Lung (tissue), 12 donors: ENCODE measurements around the gene GYS1. TPM values are rescaled to one million over a fixed set of nuclear protein-coding genes. Genes with fewer than 3 reads are reported as not detected.

Experiments
- ATAC-seq: fragments of 200-7000 bp; cut with Tn5 transposase; one replicate; pipeline ENCODE4 v1.9.1; 2020; ENCODE audit warnings: moderate number of reproducible peaks; ENCODE audit not compliant: insufficient read depth, low FRiP score
- DNase-seq, 3 donors: peaks; one replicate each; pipeline ENCODE4 v3.0.0-alpha.2; 2013 to 2017
- H3K27ac ChIP-seq, 2 donors: one replicate each; pipeline ENCODE4 v1.5.1; 2013; ENCODE audit warnings: mild to moderate bottlenecking in 2 of 2, moderate library complexity in 2 of 2, control low read depth in 1 of 2, inconsistent platforms in 1 of 2, low read depth in 1 of 2, low read length in 1 of 2
- H3K27me3 ChIP-seq, 3 donors: one replicate each; pipeline ENCODE4 v1.5.1; 2013; ENCODE audit warnings: low read length in 2 of 3; ENCODE audit not compliant: control insufficient read depth in 3 of 3, insufficient read depth in 3 of 3
- H3K36me3 ChIP-seq, 4 donors: one replicate each; pipeline ENCODE4 v1.5.1; 2013; ENCODE audit warnings: low read length in 4 of 4, mild to moderate bottlenecking in 1 of 4, moderate library complexity in 1 of 4; ENCODE audit not compliant: control insufficient read depth in 4 of 4, insufficient read depth in 4 of 4
- H3K4me1 ChIP-seq, 5 donors: one replicate each; pipeline ENCODE4 v1.5.1; 2013; ENCODE audit warnings: low read length in 5 of 5, mild to moderate bottlenecking in 2 of 5, moderate library complexity in 1 of 5; ENCODE audit not compliant: control insufficient read depth in 5 of 5, insufficient read depth in 5 of 5
- H3K4me3 ChIP-seq: one replicate; pipeline ENCODE4 v1.5.1; 2013; ENCODE audit warnings: mild to moderate bottlenecking, control low read depth, moderate library complexity
- H3K9ac ChIP-seq, 2 donors: one replicate each; pipeline ENCODE4 v1.5.1; 2013; ENCODE audit warnings: low read length in 2 of 2, control low read depth in 1 of 2; ENCODE audit not compliant: insufficient read depth in 1 of 2
- H3K9me3 ChIP-seq, 4 donors: one replicate each; pipeline ENCODE4 v1.5.1; 2013; ENCODE audit warnings: low read length in 3 of 4, mild to moderate bottlenecking in 1 of 4, moderate library complexity in 1 of 4; ENCODE audit not compliant: control insufficient read depth in 4 of 4, insufficient read depth in 3 of 4
- WGBS, 2 donors: extraction: QIAGEN DNeasy Blood & Tissue Kit; methylation state at CpG; one replicate each; pipeline ENCODE4 v1.1.7; 2013; 5-methylcytosine and 5-hydroxymethylcytosine counted together
- polyA plus RNA-seq, 2 donors: library from polyadenylated mRNA; stranded (reverse); fragments of 200-250 nt; gene quantifications; one replicate each; pipeline ENCODE4 v1.2.1, GENCODE V29; 2013
- total RNA-seq, 2 donors: library from RNA; depleted of rRNA in 1 of 2; stranded (reverse); fragments of >200 nt in 1 of 2; gene quantifications; one replicate each; pipeline ENCODE4 v1.2.1, GENCODE V29; 2014 to 2021
- TF ChIP-seq, protein P1 (sequence below): IDR thresholded peaks from 2 replicates; pipeline ENCODE4 v1.5.1; 2012; ENCODE audit warnings: mild to moderate bottlenecking; ENCODE audit errors: control extremely low read depth, extremely low read depth
- donor health status: control.
- donor health status: control.
- donor health status: Bipolar disorder and iron deficiency.
- donor health status: healthy.
- donor health status: DM: yes; HTN: yes; CAD: no.

GYS1 gene
- total and polyA plus RNA-seq, 4 donors, result 22.7 to 49.7 (median 31.9) TPM

DNA sequence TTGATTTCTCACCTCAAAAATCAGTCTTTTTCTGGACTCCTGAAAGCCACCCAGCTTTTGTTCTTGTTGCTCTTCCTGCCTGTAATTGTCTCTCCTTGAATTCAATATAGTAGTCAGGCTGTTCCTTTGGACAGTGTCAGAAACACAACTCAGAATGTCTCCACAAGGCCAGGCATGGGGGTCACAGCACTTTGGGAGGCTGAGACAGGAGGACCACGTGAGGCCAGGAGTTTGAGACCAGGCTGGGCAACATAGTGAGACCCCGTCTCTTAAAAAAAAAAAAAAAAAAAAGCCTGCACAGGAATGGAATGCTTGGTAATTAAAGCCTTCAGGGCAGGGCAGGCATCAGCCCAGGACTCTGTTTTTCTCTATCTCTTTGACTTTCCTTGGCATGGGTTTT is 47.3 kb downstream of the GYS1 start:
- H3K9ac ChIP-seq, result no peak overlapping the region
- 87 to 89% methylated on average over 2 of the region's 2 CpGs for WGBS, 2 donors
- DNase-seq (no peak), ATAC-seq (no peak)
- H3K36me3 ChIP-seq, result no peaks in the 10 kb centered on the region
- H3K9me3 ChIP-seq, result peaks cover 0 to 6% (median 2%) of the 10 kb centered on the region in 4 donors
- H3K27me3 ChIP-seq, result no peaks in the 10 kb centered on the region
- no peak overlapping the region for H3K4me3 ChIP-seq
- H3K27ac ChIP-seq, result no peak overlapping the region
- H3K4me1 ChIP-seq, result peaks cover 0 to 2% (median 0%) of the 10 kb centered on the region in 5 donors
- TF ChIP-seq, protein P1, sequence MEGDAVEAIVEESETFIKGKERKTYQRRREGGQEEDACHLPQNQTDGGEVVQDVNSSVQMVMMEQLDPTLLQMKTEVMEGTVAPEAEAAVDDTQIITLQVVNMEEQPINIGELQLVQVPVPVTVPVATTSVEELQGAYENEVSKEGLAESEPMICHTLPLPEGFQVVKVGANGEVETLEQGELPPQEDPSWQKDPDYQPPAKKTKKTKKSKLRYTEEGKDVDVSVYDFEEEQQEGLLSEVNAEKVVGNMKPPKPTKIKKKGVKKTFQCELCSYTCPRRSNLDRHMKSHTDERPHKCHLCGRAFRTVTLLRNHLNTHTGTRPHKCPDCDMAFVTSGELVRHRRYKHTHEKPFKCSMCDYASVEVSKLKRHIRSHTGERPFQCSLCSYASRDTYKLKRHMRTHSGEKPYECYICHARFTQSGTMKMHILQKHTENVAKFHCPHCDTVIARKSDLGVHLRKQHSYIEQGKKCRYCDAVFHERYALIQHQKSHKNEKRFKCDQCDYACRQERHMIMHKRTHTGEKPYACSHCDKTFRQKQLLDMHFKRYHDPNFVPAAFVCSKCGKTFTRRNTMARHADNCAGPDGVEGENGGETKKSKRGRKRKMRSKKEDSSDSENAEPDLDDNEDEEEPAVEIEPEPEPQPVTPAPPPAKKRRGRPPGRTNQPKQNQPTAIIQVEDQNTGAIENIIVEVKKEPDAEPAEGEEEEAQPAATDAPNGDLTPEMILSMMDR, result no peak

DNA sequence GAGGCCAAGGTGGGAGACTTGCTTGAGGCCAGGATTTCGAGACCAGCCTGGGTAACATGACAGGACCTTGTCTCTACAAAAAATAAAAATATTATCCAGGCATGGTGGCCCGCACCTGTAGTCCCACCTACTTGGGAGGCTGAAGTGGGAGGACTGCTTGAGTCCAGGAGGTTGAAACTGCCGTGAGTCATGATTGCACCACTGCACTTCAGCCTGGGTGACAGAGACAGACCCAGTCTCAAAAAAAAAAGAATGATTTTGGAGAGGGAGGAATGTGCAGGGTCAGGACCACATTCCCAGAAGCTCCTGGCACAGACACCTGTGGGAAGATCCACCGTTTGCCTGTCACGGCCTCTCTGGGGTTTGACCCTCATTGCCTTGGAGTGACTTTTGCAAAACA is 47.7 kb downstream of the GYS1 start:
- ATAC-seq, result no peak
- 85 to 90% methylated on average over 5 of the region's 5 CpGs for WGBS, 2 donors

DNA sequence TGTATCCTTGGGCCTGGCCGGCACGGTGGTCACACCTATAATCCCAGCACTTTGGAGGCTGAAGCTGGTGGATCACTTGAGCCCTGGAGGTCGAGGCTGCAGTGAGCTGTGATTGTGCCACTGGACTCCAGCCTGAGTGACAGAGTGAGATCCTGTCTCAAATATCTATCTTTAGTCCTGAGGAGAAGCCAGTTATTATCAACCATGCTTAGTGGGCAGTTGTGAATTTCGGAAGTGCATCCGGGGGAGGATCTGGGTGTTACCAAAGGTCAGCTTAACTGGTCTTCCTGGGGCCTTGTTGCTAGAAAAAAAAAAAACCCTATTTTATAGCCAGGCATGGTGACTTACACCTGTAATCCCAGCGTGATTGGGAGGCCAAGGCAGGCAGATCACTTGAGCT is 50.0 kb downstream of the GYS1 start:
- no peak overlapping the region for H3K9ac ChIP-seq
- H3K27ac ChIP-seq, result no peak overlapping the region
- no peak overlapping the region for H3K4me3 ChIP-seq
- no peak for DNase-seq
- H3K4me1 ChIP-seq, result no peaks in the 10 kb centered on the region
- H3K36me3 ChIP-seq, result no peaks in the 10 kb centered on the region
- no peak for ATAC-seq
- peaks cover 0 to 10% (median 2%) of the 10 kb centered on the region in 4 donors for H3K9me3 ChIP-seq
- WGBS, 2 donors, result 93 to 97% methylated on average over 6 of the region's 6 CpGs
- no peaks in the 10 kb centered on the region for H3K27me3 ChIP-seq
- TF ChIP-seq, protein P1, result no peak

More for the DNA sequence above, 47.7 kb downstream of the GYS1 start:
- no peak overlapping the region for H3K27ac ChIP-seq
- TF ChIP-seq, protein P1, result no peak
- H3K4me3 ChIP-seq, result no peak overlapping the region
- no peaks in the 10 kb centered on the region for H3K27me3 ChIP-seq
- H3K9ac ChIP-seq, result no peak overlapping the region
- DNase-seq, result no peak
- peaks cover 0 to 10% (median 2%) of the 10 kb centered on the region in 4 donors for H3K9me3 ChIP-seq
- no peaks in the 10 kb centered on the region for H3K36me3 ChIP-seq
- H3K4me1 ChIP-seq, result peaks cover 0 to 2% (median 0%) of the 10 kb centered on the region in 5 donors

DNA sequence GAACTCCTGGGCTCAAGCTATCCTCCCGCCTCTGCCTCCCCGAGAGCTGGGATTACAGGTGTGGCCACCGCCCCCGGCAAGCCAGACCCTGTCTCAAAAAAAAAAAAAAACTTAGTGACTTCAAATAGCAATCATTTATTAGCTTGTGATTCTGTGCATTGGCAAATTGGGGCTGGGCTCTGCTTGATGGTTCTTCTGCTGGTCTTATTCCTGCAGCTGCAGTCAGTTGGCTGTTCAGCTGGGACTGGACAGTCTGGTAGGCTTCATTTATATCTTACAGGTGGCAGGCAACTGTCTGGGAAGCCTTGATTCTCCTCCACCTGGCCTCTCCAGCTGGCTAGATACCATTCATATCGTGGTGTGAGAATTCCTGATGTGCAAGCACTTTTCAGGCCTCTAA is 52.2 kb downstream of the GYS1 start:
- H3K36me3 ChIP-seq, result no peaks in the 10 kb centered on the region
- H3K27me3 ChIP-seq, result no peaks in the 10 kb centered on the region
- 94 to 95% methylated on average over 5 of the region's 5 CpGs for WGBS, 2 donors
- no peak overlapping the region for H3K9ac ChIP-seq
- no peaks in the 10 kb centered on the region for H3K4me1 ChIP-seq
- peaks cover 0 to 10% (median 2%) of the 10 kb centered on the region in 4 donors for H3K9me3 ChIP-seq
- H3K27ac ChIP-seq, result no peak overlapping the region
- DNase-seq (no peak), ATAC-seq (no peak)
- H3K4me3 ChIP-seq, result no peak overlapping the region
- TF ChIP-seq, protein P1, result no peak
